ENCODE results near the gene DYRK3. TPM values are rescaled to one million over a fixed set of nuclear protein-coding genes. Genes with fewer than 3 reads are reported as not detected.

The DYRK3 gene
- total RNA-seq = 10 to 100 TPM; 19.3 to 41.0 TPM

GRCh38 chr1:206635080-206635977 lies at the start of gene DYRK3:
Gene DYRK3, plus strand, starts transcription at chr1:206635536. Its CDS starts 168 bp downstream, at chr1:206635704.

GRCh38 chr1:206612129-206612876 lies 23.0 kb upstream of the DYRK3 start, which contains the start of gene EIF2D:
Gene EIF2D, minus strand, starts transcription at chr1:206612465. Its CDS starts 123 bp downstream, at chr1:206612342.

GRCh38 chr1:206684478-206685333 lies 49.4 kb downstream of the DYRK3 start, which contains the start of gene MAPKAPK2:
Gene MAPKAPK2, plus strand, starts transcription at chr1:206684905. Its CDS starts 325 bp downstream, at chr1:206685230.

Other genes starting within 250 kb of the DYRK3 start
- gene IKBKE, start 165.1 kb upstream of the DYRK3 start, total RNA-seq = 10 to 100 TPM; 14.7 to 15.1 TPM
- under 1 TPM; under 0.01 to 0.34 TPM for gene RASSF5, start 128.0 kb upstream of the DYRK3 start, total RNA-seq
- gene EIF2D, start 23.1 kb upstream of the DYRK3 start, total RNA-seq = 10 to 100 TPM; 30.3 to 42.6 TPM
- 10 to 100 TPM; 23.0 to 24.8 TPM for gene MAPKAPK2, start 49.4 kb downstream of the DYRK3 start, total RNA-seq
- not detected for gene IL19, start 135.2 kb downstream of the DYRK3 start, total RNA-seq
- gene IL10, start 137.0 kb downstream of the DYRK3 start, total RNA-seq = not detected
- gene IL20, start 230.1 kb downstream of the DYRK3 start, total RNA-seq = under 1 TPM in 1 of 2 donors, not detected in 1; 0.34 TPM

All from melanocyte of skin (primary cell).